Cerebellar cortex (tissue), 1 donor: ENCODE measurements around the gene FAR2.
"Not testable (repeated sequence)": the region's sequence is repeated elsewhere in the genome, so short reads cannot be mapped to it uniquely, and the experiment has no call there.

Experiments
- DNase-seq: peaks from one replicate; pipeline ENCODE4 v3.0.0-alpha.2; 2015; ENCODE audit warnings: low spot score

Gene FAR2

DNA sequence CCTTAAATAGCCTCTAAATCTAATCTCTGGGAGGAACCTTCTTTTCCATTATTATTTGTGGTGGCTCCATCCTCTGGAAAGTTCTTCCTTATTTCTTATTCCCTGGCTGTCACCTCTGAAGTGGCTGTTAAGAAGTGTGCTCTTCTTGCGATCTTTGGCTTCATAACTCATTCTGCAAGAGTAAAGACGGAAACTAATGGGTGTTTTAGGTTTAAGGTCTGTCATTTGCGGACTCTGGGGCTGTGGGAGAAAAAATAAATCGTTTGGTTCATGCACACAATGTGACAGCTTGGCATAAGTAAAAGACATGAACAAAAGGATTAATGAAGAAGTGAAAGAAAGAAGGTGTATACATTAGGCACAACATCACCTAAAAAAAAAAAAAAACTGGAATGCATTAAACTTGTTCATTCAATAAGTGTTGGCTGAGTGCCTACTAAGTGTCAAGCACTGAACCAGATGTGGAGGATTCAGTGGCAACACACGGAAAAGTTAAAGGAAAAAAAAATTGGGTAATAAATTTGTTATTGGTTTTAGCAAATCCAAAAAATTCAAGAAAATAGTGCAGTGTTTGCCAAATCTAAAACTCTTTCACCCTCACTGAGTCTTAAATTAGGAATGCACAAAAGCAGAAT, 132.4 kb downstream of the FAR2 start:
- no peak for DNase-seq

DNA sequence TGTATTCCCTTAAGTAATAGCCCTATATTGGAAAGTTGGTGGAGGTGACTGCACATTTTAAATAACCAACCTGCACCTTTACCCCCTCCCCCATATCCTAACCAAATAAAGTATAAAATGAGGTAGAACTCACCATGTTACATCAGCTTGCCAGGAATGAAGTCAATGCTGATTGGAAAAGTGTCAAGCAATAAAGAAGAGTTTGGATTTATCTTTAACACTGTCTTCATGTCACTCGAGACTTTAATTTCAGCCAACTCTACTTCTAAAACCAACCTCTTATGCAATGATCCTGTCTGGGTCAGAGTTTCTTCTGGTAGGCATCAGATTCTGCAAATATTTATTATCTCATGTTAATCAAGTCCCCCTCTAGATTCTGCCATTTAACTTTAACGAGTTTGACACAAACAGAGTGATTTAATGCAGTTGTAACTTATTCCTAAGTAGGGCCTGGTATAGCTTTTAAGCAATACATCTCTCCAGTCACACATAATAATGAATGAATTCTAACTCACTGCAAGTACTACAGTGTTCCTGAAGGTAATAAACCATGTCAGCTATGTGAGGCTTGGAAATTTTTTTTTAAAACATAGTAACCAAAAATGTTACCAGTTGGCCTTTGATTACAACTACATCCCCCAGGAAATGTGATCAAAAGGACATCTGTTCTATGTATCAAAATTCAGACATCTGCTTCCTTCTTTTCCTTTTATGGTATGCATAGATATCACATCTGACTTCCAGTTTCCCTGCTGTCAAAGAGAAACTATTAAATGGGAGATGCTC, 133.1 kb downstream of the FAR2 start:
- no peak for DNase-seq

DNA sequence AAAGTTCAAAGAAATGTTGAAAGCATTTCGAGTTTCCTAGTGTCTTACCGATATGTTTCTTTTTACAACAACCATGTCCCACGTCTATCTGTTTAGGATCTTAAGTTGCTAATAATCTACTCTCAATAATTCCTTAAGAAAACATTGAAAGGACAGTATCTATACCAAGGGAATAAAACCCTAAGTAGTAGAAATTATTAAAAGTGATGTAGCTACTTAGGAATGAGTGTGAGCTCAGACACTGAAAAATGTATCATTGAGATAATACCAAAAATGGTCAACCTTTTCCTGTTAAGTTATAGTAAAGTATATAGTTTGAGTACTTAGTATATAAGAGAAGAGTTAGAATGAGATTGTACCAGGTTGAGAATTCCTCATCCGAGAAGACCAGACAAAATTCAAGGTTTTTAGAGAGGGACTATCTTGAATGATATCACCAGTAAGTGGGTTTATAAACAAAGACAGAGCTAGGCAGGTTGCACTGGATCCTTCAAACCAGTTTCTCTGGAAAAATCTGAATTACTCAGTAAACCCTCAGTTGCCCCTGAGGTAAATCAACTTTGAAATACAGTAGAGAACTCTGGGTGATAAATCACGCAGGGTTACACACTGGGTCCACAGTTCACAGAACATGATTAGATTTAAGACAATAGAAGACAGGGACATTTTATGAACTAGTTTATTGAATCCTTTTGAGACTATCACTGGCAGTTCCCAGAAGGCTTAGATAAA, 135.1 kb downstream of the FAR2 start:
- no peak for DNase-seq

DNA sequence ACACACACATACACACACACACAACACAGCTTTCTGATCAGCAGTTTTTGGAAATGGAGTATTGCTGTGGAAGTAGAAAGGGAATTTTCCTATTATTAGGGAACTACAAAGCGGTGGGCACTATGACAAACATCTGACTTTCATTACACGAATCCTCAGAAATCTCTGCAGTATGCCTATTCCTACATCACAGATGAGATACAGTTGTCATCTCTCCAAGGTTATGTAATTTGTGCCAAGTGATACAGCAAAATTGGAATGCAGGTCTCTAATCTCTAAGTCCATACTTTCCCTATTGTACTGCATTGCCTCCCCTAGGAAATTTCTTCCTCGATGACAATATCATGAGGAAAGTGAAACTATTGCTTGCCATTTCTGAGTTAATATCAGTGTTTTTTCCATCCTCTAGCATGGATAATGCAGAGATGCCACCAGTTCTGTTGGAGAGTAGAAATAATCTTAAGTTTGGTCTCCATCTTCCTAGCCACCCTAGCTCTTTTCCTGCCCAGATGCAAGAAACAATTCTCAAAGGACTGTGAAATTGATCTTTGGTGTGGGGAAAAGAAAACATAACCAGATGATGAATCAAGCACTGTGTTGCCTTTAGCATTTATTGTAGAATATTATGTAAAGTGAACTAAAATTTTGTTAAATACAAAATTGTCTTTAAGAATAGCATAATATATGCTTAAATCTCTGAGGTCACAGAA, 137.2 kb downstream of the FAR2 start:
- no peak for DNase-seq

DNA sequence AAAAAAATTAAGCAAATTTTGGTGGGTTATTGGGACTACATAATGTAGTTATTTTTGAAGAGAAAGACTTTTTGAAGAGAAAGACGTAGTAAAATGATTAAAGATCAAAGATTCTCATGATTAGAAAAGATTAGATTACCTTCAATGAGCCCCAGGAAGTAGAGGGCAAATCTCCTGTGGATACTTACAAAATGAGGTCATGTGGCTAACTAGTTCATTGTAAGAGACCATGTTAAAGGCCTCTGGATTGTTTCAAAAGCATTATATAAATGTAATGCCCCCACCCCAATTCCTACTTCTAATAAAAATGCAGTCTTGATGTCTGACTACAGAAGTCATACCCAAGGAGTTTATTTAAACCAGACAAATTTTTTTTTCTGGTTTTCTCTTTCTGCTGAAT, 138.5 kb downstream of the FAR2 start:
- DNase-seq, result no peak

DNA sequence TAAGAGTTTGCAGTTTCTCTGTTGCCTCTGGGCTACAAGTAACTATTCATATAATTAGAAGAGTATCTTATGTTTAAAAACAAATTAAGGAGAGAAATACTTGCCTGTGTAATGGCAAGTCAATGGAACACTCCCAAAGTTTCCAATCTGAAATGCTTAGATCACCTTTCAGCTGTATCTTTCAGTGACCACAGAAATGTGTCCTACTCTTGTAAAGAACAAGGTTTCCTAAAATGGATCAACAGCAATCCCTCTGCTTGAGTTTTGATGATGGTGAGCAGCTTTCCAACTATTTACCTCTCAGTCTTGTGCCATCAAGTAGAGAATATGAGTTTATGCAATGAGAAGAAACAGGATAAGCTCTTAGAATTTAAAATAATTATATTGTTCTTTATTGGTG, 139.0 kb downstream of the FAR2 start:
- no peak for DNase-seq

DNA sequence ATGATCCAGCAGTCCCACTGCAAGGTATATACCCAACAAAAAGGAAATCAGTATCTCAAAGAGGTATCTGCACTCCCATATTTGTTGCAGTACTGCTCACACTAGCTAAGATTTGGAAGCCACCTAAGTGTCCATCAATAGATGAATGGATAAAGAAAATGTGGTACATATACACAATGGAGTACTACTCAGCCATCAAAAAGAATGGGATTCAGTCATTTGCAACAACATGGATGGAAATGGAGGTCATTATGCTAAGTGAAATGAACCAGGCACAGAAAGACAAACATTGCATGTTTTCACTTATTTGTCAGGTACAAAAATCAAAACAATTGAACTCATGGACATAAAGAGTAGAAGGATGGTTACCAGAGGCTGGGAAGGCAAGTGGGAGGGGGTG, 141.4 kb downstream of the FAR2 start:
- DNase-seq, result not testable (repeated sequence)

DNA sequence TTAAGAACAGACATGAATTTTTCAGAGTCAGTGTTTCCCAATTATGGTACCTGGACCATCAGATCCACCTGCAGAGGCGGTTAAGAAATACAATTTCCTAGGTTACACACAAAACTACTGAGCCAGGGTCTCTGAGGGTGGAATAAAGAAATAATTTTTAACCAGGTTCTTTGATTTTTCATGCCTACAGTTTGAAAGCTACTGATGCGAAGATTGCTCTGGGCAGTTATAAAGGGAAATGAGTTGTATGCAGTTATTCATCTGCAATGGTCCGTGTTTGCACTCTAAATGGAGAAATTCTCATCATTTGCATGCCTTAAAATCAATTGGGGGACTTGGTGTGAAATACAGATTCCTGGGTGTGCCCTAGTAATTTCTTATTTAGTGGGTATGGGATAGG, 142.1 kb downstream of the FAR2 start:
- DNase-seq, result no peak

DNA sequence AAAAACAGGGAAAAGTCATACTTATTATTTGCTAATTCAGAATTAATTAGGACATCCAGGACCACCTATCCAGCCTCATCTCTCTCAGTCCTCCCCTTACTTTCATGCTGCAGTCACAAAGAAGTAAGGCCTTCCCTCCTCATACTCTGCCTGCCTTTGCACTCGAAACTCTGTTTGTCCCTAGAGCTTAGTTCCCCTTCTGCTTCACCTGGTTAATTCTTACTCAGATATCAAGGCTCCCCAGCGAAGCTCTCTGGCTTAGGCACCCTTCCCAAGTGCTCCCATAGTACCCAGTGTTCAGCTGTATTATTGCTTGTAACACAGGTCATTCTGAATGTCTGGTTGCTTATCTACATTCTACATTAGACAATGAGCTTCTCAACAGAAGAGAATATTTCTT, 150.6 kb downstream of the FAR2 start:
- DNase-seq, result no peak

DNA sequence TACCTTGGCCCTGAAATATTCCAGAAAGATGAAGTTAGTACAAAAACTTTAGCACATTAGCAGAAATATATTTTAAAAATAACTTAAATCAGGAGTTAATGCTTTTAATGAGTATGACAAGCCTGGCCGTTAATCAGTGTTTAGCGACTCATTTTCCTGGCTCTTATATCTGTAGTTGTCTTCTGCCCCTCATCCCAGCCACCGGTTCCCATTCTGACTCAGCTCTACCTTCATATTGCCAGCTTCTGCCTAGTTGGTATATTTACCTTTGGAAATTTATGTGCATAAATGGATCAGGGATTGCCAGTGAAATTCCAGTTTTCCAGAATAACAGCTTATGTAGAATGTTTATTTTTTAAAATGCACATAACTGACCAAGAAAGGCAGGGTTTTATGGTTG, 152.0 kb downstream of the FAR2 start:
- DNase-seq, result no peak

DNA sequence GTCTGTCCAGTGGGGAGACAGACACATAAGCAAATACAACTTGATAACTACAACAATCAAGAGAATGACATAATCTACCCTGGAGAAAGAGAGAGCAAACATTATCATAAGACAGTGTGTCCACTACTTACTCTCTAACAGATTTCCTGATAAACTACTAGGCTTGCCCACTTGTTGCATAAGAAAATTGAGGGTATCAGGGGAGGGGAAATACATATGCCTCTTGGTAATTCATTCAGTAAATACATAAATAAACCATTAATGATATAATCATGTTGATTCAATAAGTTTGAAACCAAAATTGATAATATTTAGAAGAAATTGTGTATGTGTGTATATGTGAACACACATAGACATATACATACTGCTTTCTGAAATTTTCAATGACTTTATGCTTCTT, 155.3 kb downstream of the FAR2 start:
- DNase-seq, result no peak

DNA sequence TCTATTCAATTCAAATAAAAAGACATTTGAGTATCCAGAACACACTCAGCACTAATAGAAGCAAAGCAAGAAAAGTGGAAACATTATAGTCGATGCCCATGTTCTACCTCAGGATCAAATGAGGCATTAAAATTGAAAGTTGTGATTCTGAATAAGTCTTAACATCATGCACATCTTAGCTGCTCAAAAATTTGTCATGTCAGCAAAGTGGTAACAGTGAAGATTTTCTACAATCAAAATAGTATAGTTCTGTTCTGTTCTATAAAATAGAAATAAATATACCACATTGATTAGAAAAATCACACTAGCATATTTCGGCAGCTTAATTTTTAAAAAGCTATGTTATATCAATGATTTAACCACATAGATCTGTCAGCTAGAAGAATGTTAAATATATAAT, 157.2 kb downstream of the FAR2 start:
- DNase-seq, result no peak

DNA sequence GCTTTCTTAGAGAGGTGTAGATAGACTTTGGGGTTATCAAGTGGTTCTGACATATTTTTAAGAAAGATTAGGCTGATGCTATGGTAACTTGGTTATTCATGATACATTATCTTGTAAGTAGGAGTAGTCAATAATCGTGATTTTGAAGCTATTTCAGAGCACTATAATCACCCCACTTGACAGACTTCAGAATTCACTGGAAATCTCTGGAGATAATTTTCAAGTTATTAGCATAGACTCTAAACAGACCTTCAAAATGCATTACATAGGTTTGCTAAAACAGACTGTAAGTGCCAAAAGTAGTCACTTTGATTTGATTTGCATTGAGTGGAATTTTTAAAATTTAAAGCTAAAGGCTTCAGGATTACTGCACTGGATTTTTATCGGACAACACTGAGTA, 157.6 kb downstream of the FAR2 start:
- DNase-seq, result no peak

DNA sequence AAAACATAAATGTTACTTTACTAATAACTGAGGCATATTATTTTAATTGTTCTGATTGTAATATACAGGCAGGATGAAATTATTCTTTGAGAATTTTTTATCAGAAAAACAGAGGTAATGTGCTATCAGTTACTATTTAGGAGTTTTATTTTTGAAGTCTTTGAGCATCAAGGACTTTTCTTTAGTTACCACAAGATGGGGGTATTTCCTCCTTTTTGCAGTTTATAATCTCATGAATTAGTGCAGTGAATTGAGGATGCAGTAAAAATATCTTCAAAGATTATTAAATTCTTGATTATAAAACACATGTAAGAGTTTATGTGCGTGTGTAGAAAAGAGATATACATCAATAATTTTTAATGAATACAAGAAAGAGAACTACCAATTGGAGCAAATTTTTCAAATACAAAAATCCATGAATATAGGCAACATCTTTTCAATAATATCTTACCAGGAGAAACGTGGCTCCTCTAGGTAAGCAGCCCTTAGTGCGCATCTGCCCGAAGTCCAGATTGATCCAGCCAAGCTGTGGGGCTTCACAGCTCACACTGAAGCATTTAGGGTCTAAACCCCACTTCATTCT, 160.3 kb downstream of the FAR2 start:
- no peak for DNase-seq

DNA sequence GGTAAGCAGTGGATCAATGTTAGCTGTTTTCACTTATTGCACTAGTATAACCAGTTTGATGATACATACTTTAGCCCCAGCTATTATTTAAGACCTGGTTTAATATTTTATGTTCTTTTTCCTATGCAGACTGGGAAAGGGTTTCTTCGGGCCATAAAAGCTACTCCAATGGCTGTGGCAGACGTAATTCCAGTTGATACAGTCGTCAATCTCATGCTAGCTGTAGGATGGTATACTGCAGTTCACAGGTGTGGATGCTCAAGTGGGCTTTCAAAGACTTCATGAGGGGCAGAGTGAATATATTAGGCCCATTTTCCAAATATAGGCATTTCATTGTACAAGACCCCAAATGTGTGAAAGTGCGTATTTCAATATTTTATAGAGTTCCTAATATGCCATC, 161.8 kb downstream of the FAR2 start:
- DNase-seq, result no peak

DNA sequence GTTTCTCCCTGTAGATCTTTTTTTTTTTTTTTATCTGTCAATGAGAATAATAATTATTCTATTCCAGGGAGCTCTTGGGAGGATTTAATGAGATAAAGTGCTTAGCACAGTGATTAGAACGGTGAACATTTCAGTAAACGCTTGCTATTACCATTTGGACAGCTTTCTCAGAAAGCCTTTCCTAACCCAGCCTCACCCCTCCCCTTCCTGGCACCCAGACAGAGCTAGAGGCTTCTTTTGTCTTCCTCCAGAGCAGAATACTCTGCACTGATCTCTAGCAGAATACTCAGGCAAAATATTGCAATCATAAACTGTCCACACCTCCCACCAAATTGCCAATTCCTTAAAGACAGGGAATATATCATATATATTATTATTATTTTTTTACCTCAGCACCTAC, 165.3 kb downstream of the FAR2 start:
- no peak for DNase-seq

DNA sequence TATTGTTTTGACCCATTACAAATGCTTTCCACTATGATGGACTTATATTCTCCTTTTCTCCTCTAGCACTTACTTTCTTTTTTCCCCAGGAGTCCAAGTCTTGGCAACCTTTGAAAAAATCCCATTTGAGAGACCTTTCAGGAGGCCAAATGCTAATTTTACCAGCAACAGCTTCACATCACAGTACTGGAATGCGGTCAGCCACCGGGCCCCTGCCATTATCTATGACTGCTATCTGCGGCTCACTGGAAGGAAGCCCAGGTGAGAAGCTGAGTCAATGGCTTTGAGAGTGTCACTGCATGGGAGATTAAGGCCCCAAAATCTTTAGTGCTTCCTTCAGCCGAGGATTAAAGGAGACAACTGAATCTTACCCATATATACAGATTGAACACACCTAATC, 167.7 kb downstream of the FAR2 start:
- peak; percentile 26 for DNase-seq

DNA sequence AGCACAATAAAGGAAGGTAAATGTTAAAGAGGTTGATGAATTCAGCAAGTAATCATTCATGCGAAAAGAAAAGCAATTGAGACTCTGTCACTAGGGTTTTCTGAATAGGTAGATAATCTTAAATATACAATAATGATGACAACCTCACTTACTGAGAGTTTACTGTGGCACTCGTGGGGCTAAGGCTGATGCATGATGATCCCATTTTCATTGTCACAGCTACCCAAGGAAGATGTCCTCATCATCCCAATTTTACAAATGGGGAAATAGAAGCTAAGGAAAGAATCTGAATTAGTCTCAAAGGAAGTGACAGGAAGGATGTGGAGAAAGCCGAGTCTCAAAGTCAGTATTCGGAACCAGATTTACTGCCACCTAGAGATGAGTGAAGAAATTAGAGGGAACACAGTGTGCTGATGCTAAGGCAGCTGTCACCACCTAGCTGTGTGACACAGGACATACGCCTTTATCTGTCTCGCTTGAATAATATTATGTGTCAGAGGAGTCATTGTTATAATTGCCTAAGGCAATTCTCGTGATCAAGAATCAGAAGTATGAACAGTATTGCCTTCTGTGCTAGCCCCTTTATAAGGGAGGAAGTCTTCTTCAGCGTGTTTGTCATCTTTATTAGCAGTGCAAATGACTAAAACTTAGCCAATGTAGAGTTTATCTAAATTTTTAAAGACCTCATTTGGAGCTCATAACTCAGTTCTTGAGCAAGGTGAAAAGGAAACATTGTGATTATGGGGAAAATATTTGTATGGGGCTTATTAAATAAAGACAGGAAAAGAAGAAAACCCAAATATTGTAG, 168.7 kb downstream of the FAR2 start:
- DNase-seq, result peak; percentile 61

DNA sequence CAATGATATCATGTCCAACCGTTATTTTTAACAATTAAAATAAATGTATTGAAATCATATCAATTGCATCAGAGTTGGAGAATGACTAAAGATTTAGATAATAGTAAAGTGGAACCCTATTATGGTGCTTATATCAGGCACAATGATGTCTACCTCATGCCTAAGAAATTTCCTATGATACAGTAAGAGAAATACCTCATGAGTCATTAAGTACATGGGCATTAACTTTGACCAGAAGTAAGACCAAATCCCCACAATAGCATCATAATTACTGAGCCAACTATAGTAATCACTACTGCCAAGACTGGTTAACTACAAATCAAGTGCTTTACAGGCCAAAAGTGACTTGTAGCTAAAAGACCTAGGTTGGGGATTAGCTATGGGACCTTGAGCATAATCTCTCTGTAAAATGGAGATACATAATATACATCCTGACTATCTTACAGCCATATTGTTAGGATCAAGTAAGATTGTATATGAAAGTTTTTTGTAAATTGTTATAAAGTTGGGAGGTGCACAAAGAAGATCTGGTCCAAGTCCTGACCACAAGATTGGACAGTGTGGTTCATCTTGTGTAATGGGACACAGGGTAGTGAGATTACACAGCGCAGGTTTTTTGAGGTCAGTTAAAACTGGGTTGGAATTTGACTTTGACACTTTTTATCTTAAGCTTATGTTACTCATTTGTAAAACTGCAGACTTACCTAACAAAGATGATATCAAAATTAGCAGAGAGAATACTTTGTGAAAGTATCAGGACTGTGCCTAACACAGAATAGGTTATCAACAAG, 171.4 kb downstream of the FAR2 start:
- no peak for DNase-seq

DNA sequence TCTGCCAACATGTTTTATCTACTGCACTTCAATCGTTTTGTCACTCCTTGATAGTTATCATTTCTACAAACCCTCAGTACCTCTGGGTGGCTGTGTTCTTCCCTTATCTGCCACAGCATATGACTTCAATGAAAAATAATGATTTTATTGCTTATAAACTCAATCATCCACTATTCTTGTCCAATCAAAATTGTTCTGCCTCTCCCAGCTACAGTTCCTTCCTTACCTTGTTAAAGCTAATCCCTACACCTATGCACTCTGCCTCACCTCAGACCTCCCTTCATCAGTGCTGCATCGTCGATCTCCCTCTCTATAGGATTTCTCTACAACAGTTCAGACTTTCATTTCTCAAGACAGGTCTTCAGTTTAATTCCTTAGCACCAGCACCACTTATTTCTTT, 173.1 kb downstream of the FAR2 start:
- DNase-seq, result no peak

DNA sequence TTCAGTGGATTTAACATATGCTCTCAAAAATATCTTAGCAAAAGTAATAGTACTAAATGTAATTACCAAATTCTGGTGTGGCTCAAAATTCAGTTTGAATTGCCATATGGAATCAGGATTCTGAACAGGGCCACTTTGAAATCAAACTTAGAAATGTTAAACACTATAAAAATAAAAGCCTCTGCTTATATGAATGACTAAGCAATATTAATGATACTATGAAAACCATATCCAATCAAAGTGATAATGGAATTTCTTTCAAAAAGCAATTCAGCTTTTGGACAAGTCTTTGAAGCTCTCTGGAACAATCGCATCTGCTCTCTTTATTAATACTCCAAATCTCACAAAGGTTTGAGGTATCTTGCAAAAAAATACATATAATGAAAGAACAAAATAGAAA, 180.3 kb downstream of the FAR2 start:
- no peak for DNase-seq
